ENCODE results near the gene LHFPL6.

The LHFPL6 gene

DNA sequence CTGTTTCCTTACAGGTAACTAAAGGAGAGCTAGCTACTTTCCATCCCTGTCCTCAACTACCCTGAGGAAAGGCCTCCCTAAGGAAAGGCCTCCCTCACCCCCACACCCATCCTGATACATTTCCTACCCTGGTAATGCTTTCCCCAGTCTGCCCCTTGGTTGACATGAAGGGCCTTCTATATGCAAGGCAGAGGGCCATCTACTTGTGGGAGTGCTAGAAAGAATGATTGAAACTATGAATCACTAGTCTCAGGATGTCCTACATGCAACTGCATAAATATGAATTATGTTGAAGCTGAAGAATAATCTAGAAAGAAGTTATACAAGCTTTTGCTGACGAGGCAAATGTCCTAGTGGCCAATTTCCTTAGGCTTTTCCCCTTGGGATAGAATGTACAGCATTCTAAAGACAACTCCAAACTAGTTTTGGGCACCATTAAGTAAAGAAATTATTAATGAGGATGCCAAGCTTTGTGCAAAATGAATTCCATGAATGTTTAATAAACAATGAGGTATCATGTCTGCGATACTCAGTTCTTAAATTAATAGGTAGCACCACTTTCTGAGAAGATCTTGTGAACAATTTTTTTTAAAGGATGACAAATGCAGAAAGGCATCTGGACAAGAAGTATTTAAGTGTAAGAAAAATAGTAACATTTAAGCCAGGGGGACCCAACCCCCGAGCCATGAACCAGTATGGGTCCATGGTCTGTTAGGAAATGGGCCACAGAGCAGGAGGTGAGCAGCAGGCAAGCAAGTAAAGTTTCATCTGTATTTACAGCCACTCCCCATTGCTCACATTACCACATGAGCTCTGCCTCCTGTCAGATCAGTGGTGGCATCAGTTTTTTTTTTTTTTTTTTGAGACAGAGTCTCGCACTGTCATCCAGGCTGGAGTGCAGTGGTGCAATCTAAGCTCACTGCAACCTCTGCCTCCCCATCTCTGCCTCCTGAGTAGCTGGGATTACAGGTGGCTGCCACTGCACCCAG lies 223.0 kb downstream of the LHFPL6 start:
- DNase-seq = no peak

DNA sequence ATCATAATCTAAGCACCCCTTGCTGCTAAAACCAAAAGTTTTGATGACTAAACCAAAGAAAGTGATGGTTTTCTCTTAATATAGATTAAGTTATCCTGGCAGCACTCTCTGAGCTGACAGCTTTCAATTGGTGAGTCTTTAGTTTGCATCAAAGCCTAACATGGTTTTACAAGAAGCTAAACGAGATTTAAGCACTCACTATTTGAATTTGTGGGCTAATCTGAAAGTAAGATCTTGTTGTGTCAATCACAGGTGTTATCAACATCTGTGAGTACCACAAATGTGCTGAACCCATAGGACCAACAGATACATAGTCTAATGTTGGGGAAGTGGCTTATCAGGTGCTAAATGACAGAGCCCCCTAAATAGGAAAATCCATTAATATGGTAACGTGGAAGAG lies 223.9 kb downstream of the LHFPL6 start:
- no peak for DNase-seq

DNA sequence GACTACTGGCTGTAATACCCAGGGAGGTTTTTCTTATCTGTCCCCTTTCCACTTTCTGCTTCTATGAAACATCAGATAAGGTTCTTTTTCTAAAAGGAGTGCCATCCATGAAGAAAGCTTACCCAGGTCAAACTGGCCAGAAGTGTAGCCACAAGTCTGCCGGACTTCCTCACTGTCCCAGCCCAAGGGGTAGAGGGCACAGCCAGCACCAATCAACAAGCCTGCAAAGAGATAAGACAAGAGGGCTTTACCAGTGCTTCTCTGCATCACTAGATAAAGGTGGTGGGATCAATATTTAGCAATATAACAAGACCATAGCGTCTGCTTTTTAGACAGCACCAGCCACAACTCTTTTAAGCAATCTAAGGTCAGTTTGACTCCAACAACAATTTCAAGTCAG lies 224.7 kb downstream of the LHFPL6 start:
- DNase-seq = no peak

DNA sequence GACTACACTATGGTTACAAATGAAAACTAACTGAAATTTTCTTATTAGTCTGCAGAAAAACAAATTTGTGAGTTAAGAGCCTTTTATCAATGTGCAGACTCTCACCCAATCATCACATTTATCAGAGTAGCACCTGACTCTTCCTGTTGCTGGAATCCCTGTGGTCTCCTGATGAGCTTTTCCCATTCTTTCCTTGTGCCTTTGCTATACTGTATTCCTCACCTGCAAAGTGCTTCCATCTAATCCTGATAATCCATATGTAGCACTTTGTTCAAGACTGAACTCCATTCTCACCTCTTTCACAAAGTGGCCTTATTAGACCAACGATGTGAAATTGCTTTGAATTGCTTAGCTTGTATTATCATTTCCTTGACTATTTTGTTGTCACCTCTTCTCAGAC lies 225.3 kb downstream of the LHFPL6 start:
- DNase-seq = no peak

DNA sequence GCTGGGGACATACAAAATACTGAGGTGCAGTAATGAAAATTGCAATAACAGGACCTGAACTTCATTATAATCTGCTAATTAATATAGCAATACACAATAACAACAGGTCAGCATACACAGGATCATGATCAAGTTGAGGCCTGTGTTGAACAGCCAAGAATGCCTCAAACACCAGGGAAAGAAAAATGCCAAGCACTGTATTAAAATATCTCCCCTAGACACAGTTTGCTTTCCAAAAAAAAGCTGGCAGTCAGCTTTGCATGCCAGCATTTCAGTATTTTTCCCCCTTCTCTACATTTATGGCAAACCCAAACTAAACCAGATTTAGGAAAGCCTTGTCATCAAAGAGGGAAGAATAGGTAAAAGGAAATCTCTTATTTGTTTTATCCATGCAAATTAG lies 226.9 kb downstream of the LHFPL6 start:
- DNase-seq = no peak

DNA sequence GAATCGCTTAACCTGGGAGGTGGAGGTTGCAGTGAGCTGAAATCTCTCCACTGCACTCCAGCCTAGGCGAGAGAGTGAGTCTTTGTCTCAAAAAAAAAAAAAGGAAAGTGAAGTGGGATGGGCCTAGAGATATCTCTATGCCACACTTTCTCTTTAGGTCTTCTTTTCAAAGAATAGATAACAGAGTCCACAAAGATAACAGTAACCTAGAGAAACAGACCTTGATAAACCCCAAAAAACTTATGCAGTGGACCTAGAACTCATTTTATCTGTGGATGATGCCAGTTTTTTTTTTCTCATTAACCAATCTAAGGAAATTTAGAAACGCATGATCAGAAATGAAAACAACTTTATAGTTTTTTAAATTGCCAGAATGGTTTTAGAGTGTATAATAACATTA lies 227.4 kb downstream of the LHFPL6 start:
- no peak for DNase-seq

DNA sequence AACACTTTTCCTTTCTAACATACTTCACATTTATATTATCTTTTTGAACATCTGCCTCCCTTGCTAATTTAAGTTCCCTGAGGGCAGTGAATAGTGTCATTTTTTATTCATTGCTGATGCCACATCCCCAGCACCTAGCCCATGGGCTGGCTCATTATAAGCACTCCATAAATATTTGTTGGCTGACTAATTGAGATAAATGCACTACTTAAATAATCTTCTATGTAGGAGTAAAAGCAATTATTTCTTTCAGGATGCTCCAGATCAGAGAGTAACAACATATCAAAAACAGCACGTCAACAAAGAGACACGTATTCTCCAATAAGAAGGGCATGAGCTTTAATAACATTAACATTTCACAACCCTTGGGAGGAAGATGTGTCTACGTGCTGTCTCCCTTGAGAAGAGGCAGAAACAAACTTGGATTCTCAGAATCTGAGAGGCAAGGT lies 228.2 kb downstream of the LHFPL6 start:
- no peak for DNase-seq

DNA sequence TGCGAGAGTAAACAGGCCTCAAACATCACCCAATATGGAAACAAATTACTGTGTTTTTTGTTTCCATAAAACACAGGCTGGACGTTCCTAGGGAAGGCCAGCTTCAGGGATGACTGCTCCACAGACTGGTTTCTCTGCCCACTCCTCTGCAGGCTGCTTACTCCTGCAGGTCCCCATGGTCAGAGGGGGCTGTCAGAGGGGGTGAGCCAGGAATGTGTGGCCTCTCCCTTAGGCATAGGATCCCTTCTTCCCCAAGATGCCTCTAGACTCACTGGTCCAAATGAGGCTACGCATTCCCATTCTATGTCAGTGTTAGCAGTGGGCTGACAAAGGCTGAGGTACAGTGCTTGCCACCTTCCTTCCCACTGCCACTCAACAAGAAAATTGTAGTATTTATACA lies 229.8 kb downstream of the LHFPL6 start:
- DNase-seq = no peak

DNA sequence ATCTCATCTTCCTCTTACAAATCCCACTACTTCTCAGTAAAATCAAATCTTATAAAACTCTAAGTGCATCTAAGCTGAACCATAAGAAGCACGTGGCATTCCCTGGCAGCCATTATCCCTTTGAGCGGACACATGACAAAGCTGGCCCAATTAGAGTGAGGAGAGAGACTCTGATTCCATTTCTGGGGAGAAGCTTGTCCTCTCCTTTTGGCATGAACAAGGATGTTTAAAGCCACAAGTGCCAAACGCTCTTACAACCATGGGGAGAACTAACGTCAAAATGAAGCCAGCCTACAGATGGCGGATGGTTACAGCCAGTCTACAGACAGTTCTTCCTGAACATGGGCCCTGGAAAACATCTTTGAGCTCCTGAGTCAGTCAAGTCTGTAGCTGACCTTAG lies 231.3 kb downstream of the LHFPL6 start:
- no peak for DNase-seq

DNA sequence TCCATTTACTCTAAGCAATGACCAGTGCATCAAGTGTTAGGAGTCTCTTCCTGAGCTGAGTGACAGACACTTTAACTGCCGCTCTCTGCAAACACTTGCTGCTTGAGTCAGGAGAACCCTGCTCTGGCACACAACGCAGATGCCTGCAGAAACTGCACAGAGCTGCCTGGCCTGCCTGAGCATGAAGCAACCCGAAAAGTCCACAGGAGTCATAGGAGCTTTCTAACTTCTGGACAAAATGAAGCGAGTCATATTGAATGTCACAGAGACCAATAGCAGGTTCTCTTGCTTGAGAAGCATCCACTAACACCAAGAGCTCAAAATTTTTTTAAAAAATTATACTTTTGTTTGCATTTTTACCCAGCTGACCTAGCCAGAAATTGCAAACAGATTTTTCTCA lies 232.4 kb downstream of the LHFPL6 start:
- DNase-seq = no peak

DNA sequence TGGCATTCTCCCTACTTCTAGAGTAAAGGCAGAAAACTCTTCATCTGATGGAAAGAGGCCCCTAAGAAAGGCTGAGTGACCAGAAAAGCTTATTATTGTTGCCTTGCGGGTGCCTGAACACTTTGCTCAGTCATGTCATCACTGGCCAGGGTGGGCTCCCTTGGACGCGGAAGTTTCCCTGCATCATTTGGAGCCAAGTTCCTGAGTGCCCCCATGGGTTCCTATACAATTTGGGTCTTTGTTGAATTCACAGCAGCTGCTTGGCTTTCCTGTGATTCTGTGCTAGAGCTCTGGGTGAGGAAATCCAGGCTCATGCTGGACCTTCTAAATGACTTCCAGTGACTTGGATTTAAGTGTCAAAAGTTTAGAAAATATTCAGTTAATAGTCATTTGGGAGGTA lies 232.9 kb downstream of the LHFPL6 start:
- DNase-seq = no peak

DNA sequence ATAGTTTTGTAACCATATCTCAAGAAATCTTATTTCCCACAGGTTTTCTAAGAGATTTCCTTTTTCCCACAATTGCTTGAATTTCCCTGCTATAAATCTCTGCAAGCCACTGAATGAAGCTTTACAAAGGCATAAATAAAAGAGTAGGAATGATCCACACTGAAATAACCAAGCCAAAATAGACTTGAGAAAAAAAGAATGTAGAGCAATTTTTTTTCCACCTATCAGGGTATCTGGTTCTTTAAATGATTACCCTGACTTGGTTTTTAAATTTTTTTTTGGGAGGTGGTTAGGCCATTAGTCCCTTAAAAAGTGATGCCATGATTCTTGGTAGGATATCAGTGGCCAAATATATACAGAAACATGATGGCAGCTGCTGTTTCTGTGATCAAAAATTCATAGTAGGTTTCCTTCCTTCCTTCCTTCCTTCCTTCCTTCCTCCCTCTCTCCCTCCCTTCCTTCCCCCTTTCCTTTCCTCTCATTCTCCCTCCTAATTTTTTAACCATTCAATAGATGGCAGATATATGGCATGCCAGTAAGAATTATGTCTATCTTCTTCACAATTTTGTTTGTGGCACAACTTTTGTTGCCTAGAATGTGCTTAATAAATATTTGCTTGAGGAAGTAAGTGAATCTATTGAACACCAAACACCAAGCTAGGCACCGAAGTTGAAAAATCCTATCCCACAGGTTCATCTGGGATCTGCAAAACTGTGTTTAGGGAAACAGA lies 233.7 kb downstream of the LHFPL6 start:
- DNase-seq = no peak

DNA sequence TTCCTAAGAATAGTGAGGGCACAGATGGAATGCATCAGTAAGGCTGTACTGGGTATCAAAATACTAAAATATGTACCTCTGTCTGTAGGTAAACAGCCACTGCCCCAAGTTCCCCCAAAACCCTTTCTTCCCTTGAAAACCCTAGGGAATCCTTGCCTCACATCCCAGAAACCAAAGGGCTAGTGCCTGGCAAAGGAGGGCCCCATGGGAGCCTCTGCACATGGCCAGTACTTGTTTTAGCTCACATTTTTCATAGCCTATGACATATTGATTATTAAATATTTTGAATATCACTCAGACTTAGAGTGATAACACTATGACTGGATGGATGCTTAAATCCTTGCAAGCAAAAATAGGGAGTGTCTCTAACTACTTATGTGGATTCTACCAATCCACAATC lies 237.1 kb downstream of the LHFPL6 start:
- DNase-seq = no peak

DNA sequence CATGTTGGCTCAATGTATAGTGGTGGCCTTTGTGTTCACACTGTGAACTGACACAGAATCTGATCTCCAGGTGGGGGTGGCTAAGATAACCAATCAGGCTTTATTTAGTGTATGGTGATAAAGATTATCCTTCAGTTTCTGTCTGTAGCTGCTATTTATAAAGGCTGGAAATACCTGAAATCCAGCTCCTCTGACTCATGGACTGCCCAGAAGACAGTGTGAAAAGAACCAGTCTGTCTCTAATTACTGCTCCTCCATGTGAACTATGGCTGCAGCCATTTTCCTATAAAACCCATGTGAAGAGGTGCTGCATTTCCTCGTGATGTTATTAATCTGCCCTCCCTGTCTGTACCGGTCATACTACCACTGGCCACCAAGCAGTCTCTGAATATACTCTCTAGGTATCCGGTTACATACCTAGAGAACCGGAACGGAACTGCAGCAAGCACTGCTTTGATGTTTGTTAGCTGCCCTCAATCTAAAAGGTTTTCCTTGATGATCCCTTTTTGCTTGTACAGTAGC lies 238.0 kb downstream of the LHFPL6 start:
- no peak for DNase-seq

DNA sequence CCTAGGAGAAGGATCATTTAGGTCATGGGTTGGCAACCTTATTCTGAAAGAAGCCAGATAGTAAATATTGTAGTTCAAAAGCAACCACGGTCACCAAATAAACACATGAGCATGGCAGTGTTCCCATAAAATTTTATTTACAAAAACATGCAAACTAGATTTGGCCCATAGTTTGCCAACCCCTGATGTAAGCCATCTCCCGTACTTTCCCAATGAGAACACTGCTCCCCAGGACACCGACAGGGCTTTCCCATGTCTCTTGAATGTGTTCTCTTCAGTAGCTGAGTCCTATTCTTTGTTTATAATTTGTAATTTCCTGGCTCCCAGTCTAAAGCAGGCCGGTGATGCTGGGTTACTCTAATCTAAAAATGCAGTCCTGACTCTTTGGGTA lies 239.6 kb downstream of the LHFPL6 start:
- no peak for DNase-seq

DNA sequence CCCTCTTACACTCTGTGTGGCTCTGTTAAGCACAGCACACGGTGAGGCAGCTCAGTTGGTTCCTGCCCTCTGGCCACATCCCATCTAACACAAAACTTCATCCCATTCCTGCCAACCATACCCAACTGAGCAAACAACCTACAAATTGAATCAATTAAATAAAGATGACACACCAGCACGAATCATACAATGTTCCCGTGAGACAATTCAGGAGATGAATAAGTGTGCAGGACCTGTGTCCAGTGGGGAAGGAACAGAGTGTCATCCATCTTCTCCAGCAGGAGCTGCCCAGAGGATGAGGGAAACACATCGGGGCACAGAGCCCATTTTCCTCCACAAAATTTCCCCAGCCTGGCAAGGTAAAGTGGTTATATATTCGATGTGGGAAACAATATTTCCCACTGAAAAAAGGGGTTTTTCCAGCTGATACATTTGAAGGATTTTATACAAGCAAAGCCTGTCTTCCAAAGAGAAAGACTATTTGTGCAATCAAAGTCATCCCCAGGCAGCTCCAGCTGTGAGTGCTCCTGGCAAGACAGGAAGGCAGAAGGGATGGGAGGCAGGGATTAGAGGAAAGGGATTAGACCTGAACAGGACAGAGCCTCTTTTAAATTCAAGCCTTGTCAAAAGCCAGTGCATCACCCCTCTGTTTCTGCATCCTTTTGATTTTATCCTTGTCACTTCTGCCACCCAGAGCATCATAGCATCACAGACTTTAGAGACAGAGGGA lies 240.2 kb downstream of the LHFPL6 start:
- DNase-seq = no peak

DNA sequence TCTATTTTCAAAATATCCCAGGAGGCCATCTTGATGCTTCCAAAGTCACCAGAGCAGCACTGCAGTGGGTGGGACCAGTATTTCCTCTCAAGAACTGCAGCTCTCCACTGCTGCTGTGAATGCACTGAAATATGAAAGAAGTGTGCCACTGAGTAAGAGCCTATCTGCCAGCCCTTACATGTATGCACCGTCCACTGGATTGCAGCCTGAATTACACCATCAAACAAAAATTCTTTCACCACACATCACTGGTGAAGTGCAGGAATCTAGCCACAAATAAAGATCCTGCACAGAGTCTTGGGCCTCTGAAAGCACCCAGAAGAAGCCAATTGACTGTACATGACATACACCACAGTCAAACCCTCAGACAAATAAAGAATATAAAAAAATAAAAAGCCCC lies 249.0 kb downstream of the LHFPL6 start:
- no peak for DNase-seq

DNA sequence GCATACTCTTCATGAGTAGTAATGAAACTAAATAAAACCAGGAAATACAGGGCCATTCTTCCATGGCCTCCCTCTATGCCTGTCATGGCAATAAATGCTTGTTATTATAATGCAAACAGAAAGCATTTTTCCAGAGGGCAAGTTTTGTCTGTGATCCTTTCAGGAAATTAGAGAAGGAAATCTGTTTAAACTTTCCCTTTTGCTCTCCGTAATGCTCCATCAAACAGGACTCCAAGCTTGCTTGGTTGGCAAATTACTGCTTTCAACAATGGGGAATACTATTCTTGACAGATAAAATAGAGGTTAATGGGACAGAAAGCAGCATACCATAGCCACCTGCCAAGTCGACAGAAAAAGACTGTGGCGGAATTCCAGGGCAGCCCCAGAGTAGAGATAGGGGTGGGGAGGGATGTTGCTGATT lies 252.5 kb downstream of the LHFPL6 start:
- DNase-seq = no peak

DNA sequence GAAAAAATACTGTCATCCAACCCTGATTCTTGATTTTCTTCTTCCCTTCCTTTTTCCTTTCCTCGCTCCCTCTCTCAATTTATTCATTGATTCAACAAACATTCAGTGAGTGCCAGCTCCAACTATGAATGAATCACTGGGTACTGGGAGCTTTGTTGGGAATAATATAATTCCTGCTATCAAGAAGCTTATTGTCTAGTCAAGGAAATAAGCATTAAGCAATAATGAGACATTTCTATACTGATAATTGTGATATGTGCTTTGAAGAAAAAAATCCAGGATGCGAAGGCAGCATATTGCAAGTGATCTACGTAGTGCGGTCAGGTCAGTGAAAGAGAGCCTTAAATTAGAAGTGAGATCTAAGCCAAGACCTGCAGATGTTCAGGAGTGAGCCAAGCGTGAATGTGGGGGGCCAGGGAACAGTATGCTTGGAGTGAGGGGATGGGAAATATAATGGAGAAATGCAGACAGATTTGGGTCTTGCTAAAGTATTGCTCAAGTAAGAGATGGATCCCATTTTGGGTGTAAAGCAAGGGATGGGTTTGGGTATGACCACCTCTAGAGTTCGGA lies 253.5 kb downstream of the LHFPL6 start:
- DNase-seq = no peak

DNA sequence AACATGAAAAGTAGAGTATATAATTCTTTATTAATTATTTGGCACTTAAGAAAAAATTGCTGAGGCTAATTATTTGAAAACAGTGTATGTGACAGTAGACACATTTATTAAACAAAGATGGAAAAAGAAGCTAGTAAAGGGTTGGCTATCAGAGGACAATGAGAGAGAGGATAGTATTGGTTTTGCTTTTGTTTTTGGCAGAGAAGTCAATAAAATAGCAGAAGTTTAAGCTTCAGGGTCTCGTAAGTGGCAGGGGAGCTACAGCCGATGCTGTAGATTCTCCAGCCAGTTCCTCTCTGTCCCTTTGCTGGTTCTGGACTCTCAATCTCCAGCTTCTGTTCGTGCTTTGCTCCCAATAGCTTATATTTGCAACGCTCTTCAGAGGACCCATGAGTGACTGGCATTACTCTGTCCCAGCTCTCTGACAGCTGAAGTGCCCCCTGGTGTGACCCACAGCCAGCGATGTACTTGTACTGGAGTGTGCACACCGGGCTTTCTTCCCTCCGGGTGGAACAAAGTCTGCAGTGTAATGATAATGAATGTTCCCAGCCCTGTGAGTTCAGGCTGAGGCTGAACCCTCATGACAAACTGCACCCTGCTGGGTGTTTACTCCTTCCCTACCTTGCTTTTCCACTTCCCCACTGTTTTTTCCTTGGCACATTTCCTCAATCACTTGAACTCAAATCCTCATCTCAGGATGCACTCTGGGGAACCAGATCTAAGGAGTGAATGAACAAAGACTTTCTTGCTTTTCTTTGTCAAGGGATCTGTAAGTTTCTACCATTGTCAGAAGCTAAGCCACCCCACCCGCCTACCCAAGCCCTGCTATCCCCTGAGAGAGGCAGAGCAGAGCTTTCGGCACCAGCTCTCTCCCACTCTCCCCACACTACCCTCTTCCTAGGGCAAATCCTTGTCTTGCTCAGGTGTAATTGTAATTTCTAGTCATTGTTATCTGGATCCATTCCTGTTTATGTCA lies 254.8 kb downstream of the LHFPL6 start:
- no peak for DNase-seq

DNA sequence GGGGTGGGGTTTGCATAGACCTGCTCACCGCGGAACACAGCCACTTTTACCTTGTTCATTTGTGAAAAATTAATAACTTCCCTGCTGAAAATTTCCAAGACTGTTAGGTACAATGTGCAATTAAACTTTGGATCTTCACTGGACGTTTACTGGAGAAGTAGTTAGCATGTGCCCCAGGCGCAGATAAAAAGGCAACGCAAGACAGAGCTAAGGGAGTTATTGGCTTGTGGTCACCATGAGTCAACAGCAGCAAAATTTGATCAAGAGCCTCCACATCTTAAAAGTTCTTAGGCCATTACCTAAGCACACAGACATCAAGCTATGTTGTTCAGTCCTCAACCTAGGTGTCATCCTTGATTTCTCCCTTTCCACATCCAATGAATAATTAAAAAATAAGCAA lies 257.0 kb downstream of the LHFPL6 start:
- no peak for DNase-seq

DNA sequence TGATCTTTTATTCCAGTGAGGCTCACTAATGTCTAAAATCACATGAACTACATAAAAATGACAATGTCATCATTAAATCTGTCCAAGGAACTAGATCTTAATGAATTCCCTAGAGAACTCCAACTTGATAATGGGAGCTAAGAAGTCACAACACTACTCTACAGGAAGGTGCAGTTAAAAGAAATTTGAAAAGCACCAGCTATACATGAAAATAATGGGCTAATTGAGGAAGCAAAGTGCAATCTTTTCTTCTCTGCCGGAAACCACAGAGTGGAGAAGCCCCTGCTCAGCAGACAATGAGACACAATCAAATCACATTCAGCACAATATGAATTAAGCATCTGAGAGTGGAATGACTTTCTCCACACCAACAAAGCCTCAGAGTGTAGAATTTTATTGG lies 261.7 kb downstream of the LHFPL6 start:
- no peak for DNase-seq
